Umbilical cord (tissue), 2 donors: ENCODE measurements around the gene NTF4. TPM values are rescaled to one million over a fixed set of nuclear protein-coding genes. Genes with fewer than 3 reads are reported as not detected.

Experiments used
- DNase-seq: peaks from one replicate; pipeline ENCODE4 v3.0.0-alpha.2; 2015; ENCODE audit warnings: low spot score
- total RNA-seq: library from RNA; depleted of rRNA; stranded (reverse); fragments of >200 nt; gene quantifications from one replicate; pipeline ENCODE4 v1.2.3, GENCODE V29; 2014; ENCODE audit warnings: low replicate concordance; ENCODE audit not compliant: insufficient read depth

NTF4 gene
- total RNA-seq, 1 donor from 2014 or later: 4.1 TPM

DNA sequence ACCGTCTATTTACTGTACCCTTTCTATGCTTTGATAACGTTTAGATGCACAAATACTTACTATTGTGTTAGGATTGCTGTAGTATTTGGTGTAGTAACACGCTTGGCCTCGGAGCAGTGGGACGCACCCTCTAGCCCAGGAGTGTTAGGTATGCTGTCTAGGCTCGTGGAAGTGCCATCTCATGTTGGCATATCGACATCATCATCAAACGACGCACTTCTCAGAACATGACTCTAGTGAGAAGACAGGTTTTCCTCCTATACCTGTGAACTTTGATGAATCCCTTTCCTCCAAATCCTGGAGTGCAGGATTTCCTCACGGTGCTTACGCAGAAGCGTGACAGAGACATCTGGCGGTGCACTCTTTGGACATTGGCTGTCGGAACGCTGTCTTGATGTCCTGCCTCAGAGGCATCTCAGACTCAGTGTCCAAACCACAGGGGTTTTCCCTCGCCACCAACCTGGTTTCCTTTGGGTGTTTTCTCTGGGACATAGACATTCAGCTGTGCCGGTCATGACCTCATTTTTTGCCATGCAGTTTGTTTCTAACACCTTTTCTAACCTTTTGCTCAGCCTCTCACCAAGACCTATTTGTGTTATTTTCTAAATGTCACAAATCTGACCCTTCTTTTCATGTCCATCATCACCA is 26.9 kb upstream of the NTF4 start:
- DNase-seq: no peak

DNA sequence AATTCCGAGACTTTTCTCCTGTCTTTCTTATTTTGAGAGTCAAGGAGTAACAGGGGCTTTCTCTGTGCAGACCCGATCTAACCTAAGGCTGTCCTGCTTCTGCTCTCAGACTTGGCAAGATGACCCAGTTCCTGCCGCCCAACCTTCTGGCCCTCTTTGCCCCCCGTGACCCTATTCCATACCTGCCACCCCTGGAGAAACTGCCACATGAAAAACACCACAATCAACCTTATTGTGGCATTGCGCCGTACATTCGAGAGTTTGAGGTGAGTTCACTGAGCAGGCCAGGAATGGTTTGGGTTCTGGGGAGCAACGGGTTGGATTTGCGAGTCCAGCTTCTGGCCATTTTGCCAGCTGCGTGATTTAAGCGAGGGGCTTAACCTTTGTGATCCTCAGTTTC is 21.7 kb upstream of the NTF4 start:
- no peak for DNase-seq

DNA sequence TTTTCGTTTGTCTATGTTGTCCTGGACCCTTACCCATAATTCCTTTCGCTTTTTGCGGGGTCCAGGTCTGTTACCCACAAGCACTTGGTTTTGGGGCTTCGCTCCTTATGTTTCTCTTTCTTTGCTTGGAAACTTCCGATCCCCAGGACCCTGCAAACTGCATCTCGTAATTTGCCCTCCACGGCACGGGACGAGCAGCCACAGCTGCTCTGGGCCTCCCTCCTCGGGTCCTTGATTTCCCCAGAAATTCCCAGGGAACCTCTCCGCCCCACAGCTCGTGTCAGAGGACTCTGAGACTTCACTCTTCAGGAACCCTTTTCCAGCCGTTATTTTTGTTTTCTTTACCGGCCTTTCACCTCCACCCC is 21.2 kb upstream of the NTF4 start:
- DNase-seq: no peak

DNA sequence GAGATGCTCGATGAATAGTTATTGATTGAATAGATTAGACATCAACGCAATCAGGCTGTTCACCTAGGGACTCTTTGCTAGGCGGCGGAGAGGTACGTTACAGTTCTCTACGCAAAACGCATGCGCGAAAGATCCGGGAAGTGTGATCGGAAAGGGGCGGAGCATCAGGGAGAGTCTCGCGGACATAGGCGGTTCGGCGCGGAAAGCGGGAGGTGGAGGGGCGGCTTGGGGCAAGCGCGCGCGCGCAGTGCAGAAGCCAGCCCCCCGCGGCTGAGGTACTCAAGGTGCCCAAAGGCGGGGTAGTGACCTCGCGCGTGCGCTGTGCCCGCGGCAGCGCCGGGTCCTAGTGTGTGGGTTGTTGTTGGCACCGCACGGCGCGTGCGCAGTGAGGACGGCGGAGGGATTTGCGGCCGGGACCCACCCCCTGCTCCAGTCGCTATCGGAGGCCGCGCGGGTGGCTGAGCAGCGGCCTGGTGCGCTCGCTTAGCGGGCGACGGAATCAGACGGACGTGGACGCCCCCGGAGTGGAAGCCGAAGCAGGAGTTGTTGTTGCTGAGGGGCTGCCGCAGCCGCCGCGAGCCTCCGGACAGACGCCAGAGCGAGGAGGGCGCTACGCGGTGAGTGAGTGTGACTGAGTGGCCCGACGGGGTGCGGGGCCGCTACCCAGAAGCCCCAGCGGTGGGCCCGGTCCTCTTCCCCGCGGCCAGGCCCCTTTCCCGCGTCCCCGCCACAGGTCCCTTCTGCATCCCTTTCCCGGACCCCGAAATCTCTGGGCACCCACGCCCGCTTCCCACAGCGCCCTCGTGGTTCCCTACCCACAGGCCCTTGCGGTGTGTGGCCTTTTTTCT is 20.6 kb upstream of the NTF4 start, which contains the start of gene SNRNP70:
SNRNP70 (plus strand) TSS at position 432 of the 848 bp plus-strand sequence. CDS start 964 bp downstream, outside the sequence.
- peak; percentile 99 for DNase-seq

DNA sequence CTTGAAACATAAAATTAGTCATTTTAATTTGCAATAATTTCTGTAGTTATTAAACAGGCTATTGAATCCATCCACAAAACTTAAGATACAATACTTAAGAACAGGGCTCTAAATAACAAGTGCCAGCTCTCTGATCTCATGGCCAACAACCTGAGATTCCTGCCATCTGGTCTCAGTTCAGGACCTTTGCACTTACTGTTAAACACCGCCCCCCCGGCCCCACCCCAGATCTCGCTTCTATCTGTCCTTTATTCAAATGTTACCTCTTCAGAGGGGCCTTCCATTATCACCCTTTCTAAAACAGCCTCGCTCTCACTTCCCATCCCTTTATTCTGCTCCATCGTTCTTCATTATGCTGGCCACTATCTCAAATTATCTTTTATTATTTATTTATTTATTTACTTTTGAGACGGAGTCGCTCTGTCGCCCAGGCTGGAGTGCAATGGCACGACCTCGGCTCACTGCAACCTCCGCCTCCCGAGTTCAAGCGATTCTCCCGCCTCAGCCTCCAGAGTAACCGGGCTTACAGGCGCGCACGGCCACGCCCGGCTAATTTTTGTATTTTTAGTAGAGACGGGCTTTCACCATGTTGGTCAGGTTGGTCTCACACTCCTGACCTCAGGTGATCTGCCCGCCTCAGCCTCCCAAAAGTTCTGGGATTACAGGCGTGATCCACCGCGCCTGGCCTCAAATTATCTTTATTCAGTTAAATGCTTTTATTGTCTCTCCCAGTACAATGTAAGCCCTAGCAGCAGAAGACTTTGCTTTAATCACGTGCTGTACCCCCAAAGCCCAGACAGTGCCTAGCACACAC is 19.8 kb upstream of the NTF4 start:
- no peak for DNase-seq

DNA sequence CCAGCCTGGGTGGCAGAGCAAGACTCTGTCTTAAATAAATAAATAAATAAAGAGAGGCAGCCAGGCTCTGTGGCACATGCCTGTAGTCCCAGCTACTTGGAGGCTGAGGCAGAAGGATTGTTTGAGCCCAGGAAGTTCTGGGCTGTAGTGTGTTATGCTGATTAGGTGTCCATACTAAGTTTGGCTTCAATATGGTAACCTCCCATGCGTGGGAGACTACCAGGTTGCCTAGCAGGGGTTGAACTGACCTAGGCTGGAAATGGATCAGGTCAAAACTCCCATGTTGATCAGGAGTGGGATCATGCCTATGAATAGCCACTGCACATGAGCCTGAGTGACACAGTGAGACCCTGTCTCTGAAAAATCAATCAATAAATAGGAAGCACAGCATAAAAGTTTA is 16.7 kb upstream of the NTF4 start:
- DNase-seq: no peak

DNA sequence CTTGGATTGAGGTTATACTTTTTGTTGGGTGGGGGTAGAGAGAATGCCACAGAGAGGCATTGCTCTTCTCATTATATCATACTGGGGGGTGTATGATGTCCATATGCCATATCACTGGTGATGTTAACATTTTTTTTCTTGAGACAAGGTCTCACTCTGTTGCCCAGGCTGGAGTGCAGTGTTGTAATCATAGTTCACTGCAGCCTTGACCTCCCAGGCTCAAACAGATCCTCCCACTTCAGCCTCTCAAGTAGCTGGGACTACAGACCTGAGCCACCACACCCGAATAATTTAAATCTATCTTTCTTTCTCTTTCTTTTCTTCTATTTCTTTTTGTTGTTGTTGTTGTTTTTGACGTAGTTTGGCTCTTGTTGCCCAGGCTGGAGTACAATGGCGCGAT is 15.8 kb upstream of the NTF4 start:
- DNase-seq: no peak

DNA sequence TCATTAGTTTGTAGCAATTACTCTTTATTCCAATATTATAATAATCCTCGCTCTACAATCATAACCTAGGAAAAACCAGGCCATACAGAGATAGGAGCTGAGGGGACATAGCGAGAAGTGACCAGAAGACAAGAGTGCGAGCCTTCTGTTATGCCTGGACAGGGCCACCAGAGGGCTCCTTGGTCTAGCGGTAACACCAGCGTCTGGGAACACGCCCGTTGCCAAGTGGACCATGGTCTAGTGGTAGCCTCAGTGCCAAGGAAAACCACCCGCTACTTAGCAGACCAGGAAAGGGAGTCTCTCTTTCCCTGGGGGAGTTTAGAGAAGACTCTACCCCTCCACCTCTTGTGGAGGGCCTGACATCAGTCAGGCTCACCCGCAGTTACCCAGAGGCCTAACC is 10.3 kb upstream of the NTF4 start:
- DNase-seq: peak; percentile 40

DNA sequence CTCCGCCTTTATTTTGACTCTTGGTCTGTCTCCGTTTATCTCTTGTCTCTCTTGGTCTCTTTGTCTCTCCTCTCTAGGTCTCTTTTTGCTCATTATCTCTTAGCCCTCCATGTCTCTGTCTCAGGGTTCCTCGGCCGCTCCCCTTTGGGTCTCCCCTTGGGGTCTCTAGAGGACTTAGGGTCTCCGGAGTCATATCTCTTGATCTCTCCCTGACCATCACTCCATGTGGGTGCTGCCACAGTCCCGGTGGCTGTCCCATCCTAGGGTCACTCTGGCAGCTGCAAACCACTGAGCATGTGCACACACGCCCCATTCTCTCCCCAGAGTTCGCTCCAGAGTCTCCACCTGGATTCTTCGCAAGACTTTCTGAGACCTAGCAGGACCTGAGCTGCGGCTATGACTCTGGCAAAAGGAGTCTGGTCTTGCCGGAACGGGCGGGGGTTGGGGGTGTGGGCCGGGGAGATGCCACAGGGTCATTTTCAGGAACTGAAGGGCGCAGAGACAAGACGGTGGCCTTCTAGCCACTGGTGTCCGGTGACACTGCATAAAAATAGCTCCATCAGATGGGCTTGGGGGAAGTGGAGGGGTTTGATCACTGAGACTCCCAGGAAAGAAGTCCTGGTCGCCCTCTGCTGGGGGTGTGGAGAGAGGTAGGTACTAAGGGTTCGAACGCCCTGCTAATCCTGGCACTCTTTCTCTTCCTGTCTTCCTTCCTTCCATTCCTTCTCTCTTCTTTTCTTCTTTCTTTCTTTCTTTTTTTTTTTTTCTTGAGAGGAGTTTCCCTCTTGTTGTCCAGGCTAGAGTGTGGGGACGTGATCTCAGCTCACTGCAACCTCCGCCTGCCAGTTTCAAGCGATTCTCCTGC is 9.1 kb upstream of the NTF4 start:
- no peak for DNase-seq

DNA sequence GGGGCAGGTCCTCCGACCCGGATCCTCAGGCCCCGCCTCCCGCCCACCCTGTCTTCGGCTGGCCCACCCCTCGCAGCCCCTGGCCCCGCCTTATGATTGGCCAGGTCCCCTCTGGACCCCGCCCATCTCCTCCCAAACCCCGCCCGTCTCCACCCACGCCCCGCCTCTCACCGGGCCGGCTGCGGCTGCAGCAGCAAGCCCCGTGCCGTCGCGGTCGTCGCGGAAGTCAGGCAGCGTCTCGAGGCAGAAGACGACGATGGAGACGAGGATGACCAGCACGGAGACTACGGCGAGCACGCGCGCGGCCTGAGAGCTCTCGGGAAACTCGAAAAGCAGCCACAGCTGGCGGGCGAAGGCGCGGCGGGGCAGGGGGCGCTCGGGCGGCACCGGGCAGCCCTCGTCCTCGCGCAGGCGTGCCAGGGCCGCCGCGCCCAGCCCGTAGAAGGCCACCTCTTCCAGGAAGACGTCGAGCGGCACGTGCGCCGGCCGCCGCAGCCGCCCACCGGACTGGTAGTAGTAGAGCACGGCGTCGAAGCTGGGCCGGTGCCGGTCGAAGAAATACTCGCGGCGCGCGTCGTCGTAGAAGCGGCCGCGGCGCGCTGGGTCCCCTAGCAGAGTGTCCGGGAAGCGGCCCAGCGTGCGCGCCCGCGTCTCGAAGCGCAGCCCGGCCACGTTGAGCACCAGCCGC is 7.4 kb upstream of the NTF4 start:
- no peak for DNase-seq

DNA sequence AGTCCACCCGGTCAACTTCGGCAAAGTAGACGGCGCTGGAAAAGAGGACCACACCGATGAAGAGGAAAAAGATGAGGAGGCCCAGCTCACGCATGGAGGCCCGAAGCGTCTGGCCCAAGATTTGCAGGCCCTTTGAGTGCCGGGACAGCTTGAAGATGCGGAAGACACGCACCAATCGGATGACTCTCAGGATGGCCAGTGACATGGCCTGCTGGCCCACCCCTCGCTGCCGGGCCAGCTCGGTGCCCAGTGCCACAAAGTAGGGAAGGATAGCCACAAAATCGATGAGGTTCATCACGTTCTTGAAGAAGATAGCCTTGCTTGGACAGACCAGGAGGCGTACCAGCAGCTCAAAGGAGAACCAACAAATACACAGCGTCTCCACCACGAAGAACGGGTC is 5.8 kb upstream of the NTF4 start:
- DNase-seq: no peak

DNA sequence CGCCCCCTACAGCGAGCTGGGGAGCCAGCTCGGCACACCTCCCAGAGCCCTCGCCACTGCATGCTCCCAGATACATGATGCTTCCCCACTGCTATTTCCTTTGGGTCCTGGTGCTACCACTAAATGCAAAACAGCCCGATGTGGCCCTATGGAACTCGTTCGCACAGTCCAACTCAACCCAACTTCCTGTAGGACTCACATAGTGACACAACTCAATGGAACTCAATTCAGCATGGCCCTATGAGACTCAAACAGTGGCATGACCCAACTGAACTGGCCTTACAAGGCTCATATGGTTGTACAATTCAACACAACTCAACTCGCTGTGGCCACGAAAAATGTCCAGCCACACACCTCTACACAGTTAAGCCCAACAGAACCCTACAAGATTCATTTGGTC is 4.4 kb upstream of the NTF4 start:
- no peak for DNase-seq

DNA sequence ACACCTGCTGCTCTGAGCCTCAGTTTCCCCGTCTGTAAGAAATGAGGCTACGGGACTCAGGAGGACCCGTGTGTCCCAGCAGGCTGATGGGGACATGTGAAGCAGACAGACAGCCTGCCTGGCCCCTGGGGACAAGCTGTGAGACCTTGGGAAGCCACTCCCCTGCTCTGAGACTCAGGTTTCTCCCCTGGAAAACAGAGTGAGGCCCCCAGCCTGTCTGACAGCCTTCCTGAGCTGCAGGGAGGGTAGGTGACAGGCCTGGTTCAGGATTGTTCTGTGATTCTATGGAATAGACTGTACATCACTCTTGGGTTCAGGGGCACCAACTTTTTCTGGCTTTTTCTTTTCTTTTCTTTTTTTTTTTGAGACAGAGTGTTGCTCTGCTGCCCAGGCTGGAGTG is 2.9 kb upstream of the NTF4 start:
- peak; percentile 19 for DNase-seq

DNA sequence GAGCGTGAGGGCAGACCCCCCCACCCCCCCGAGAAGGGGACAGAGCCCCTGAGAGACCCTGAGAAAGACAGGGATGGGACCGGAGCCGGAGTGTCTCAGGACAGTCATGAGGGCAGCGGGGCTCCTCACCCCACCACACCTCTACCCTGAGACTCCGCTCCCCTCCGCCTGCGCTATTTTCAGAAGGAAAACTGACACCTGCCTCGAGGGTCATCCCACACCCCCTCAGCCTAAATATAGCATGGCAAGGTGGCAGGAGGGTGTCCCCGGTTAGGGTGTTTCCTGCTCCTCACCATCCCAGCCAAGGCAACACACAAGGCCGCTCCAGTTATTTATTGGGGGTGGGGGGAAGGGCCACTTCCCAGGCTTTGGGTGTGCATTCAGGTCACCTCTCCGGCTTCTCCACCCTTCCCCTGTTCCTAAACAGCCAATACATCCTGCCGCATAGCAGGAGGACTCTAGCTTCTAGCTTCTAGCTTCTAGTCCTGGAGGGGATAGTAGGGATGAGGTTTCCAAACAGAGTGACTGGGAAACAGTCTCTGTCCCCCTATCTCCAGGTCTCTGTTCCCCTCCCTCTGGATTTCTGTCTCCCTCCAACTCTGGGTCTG is 1.4 kb upstream of the NTF4 start:
- no peak for DNase-seq

DNA sequence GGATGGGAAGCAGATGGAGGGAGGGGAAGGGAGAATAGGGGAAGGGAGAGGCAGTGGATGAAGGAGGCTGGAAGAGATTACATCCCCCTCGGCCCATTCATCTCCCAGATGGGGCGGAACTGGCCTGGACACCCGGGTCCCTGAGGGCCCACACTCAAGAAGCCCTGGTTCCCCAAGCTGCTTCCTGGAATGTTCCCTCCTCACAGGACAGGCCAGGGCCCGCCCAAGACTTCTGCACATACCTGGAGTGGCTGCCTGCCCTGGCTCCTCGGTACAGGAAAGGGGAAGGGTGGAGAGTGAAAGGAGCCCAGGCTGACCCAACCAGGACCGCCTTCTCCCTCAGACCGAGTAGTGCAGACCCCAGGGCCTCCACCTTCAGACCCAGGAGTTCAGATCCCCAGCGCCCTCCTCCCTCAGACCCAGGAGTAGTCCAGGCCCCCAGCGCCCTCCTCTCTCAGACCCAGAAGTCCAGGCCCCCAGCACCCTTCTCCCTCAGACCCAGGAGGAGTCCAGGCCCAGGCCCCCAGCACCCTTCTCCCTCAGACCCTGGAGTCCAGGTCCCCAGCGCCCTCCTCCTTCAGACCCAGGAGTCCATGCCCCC is 489 bp downstream of the NTF4 start:
- DNase-seq: peak; percentile 61

DNA sequence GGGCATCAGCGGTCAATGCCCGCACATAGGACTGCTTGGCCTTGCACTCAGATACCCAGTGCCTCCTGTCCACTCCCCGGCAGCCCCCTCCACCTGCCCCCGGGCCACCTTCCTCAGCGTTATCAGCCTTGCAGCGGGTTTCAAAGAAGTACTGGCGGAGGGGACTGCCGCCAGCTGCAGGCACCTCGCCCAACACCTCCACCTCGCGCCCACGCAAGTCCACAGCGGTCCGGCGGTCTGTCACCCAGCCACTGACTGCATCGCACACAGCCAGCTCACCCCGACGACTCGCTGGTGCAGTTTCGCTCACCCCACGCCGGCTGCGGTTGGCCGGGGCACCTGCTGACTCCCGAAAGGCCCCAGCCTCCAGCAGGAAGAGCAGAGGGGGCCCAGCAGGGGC is 3.2 kb downstream of the NTF4 start:
- no peak for DNase-seq

DNA sequence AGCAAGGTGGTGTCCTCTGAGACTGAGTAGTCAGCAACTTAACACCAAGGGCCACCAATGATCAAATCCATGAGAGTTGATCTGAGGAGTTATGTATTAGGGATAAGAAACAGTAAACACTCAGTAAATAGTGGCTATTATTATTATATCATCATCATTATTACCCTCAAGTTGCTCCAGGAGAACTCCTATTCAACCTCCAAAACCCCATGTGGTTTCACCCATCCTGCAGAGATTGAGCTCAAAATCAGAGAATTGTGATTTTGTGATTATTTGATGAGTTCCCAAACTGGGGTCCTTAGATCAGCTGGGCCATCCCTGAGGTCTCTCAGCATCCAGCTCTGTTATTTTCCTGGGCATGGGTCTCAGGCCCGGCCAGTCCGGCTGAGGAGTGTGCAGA is 3.6 kb downstream of the NTF4 start:
- DNase-seq: no peak

DNA sequence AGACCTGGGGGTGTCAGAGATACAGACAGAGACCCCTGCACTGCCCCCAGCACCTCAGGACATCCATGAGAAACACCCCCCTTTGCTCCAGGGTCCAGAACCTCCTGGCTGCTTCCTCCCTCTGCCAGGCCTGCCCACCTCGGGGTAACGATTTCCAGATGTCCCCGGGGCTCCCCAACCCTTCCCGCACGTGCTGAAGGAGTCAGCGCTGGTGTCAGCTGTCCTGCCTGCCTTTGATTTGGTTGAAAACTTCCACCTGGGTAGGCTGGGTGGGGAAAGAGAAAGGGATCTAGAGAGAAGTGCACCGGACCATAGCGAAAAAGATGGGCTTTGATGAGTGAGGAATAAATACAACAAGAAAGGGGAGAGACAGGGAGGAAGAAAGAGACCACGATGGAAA is 5.6 kb downstream of the NTF4 start:
- DNase-seq: no peak

DNA sequence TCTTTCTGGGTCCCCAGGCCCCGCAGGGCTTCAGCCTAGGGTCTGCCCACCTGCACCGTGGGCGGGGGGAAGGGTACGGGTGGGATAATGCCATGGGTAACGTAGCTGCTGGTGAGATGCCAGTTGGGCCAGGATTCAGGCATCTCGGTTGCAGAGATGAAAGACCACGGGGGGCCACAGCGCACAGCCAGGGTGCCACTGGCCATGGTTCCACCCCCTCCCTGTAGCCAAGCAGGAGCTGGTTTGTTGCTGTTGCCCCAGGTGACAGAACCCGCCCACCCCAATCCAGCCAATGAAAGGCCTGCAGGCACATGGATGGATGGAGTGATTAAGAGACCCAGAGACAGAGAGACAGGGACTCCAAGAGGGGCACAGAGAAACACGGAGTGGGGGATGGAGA is 6.1 kb downstream of the NTF4 start:
- DNase-seq: no peak

DNA sequence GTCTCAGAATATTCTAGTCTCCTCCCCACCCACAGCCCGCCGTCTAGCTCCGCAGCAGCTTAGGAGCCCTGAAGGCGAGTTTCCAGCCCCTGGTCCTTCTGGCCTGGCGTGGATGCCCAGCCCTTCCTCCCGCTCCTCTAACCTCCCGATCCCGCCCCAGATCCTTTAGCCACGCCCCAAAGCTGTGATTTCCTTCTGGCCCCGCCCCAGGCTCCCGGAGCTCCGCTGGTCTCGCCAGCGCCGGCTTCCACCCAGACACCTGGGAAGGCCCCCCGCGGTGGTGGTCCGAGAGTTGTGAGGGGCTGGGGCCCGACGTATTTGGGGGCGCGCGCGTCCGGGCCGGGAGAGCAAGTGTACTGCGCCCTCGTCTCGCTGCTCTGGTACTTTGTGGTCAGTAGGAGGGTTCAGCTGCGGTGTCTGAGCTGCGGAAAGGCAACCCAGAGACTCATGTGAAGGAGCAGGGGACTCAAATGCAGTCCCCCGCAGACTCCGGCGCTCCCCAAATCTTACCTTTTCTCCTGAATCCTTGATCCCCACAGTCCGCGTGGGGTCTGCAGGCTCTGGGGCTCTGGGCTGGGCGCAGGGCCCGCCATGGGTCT is 6.9 kb downstream of the NTF4 start, which contains the start of gene CGB7:
CGB7 (minus strand) TSS at position 114 of the 599 bp plus-strand sequence. CDS start 2,374 bp downstream, outside the sequence.
- DNase-seq: peak; percentile 68
